Measurements from ENCODE around the gene SPRYD3.
A peak's percentile ranks its signal among the peaks of the same experiment; 100 is the strongest.

GRCh38 chr12:53071591-53072551 lies 7.3 kb downstream of the SPRYD3 start:
- TF ChIP-seq CTCF (IDR thresholded peaks at IDR 0.05), result peak in 1 of 3 experiments; percentile 7
- TF ChIP-seq EP300 (IDR thresholded peaks at IDR 0.05), result no peak
- TF ChIP-seq POLR2A (IDR thresholded peaks at IDR 0.05; ENCODE audit: low read depth), result no peak
- TF ChIP-seq POLR2AphosphoS5 (IDR thresholded peaks at IDR 0.05), result peak; percentile 56 to 65

Data from esophagus muscularis mucosa (tissue), 4 donors.